Measurements from ENCODE around the gene TGFBI. TPM values are rescaled to one million over a fixed set of nuclear protein-coding genes. Genes with fewer than 3 reads are reported as not detected.

Gene TGFBI
- total RNA-seq, 4 donors from 2014 or later = 7.3 to 63.5 (median 33.3) TPM

GRCh38 chr5:136089791-136090190, 61.0 kb downstream of the TGFBI start:
- TF ChIP-seq POLR2A (IDR thresholded peaks at IDR 0.05) (no peak), CTCF (IDR thresholded peaks at IDR 0.05) (no peak)
- Histone ChIP-seq H3K27ac (no peak overlapping the region), H3K4me1 (peaks cover 0 to 36% (median 9%) of the 10 kb centered on the region in 3 donors), H3K9me3 (no peaks in the 10 kb centered on the region), H3K27me3 (no peaks in the 10 kb centered on the region), H3K4me3 (no peak overlapping the region), H3K36me3 (no peaks in the 10 kb centered on the region)
- 74 to 80% methylated on average over 7 of the region's 7 CpGs for WGBS, 2 donors
- DNase-seq = no peak
- intact Hi-C loops (cut with DNase I) = no loop called here

- H3K36me3 ChIP-seq = no peaks in the 10 kb centered on the region
- H3K4me3 ChIP-seq = no peak overlapping the region
- H3K27me3 ChIP-seq = no peaks in the 10 kb centered on the region
- 87 to 94% methylated on average over 4 of the region's 4 CpGs for WGBS, 2 donors
- H3K4me1 ChIP-seq = peaks cover 0 to 40% (median 9%) of the 10 kb centered on the region in 3 donors
- DNase-seq = no peak
- intact Hi-C loops (cut with DNase I) = no loop called here
- no peak overlapping the region for H3K27ac ChIP-seq
- no peaks in the 10 kb centered on the region for H3K9me3 ChIP-seq
- TF ChIP-seq CTCF (IDR thresholded peaks at IDR 0.05) (no peak), POLR2A (IDR thresholded peaks at IDR 0.05) (no peak)
These were observed 61.5 kb downstream of the TGFBI start for GRCh38 chr5:136090319-136090718.

- TF ChIP-seq POLR2A (IDR thresholded peaks at IDR 0.05) (no peak), CTCF (IDR thresholded peaks at IDR 0.05) (no peak)
- intact Hi-C loops (cut with DNase I) = no loop called here
- WGBS, 2 donors = 63 to 75% methylated on average over 3 of the region's 3 CpGs
- H3K9me3 ChIP-seq = no peaks in the 10 kb centered on the region
- no peaks in the 10 kb centered on the region for H3K27me3 ChIP-seq
- H3K36me3 ChIP-seq = no peaks in the 10 kb centered on the region
- peaks cover 0 to 30% (median 4%) of the 10 kb centered on the region in 3 donors for H3K4me1 ChIP-seq
- H3K4me3 ChIP-seq = no peak overlapping the region
- no peak overlapping the region for H3K27ac ChIP-seq
- DNase-seq = no peak
These were observed 65.6 kb downstream of the TGFBI start for GRCh38 chr5:136094189-136094912.

GRCh38 chr5:136094913-136095641, 66.3 kb downstream of the TGFBI start:
- no peak for TF ChIP-seq CTCF (IDR thresholded peaks at IDR 0.05)
- no peak for TF ChIP-seq POLR2A (IDR thresholded peaks at IDR 0.05)
- DNase-seq = no peak
- H3K27me3 ChIP-seq = no peaks in the 10 kb centered on the region
- H3K9me3 ChIP-seq = no peaks in the 10 kb centered on the region
- no peak overlapping the region for H3K27ac ChIP-seq
- H3K4me1 ChIP-seq = peaks cover 0 to 23% (median 4%) of the 10 kb centered on the region in 3 donors
- no peaks in the 10 kb centered on the region for H3K36me3 ChIP-seq
- no peak overlapping the region for H3K4me3 ChIP-seq
- intact Hi-C loops (cut with DNase I) = no loop called here
- 68 to 82% methylated on average over 8 of the region's 8 CpGs for WGBS, 2 donors

GRCh38 chr5:136098176-136098575, 69.4 kb downstream of the TGFBI start:
- Histone ChIP-seq H3K4me1 (peaks cover 0 to 23% (median 4%) of the 10 kb centered on the region in 3 donors), H3K9me3 (no peaks in the 10 kb centered on the region), H3K27me3 (no peaks in the 10 kb centered on the region), H3K4me3 (no peak overlapping the region), H3K36me3 (no peaks in the 10 kb centered on the region), H3K27ac (no peak overlapping the region)
- DNase-seq = no peak
- intact Hi-C loops (cut with DNase I) = no loop called here
- WGBS, 2 donors = 70 to 74% methylated on average over 4 of the region's 4 CpGs
- TF ChIP-seq POLR2A (IDR thresholded peaks at IDR 0.05) (no peak), CTCF (IDR thresholded peaks at IDR 0.05) (no peak)

Measured in esophagus squamous epithelium (tissue), 5 donors.